Activated CD8-positive, alpha-beta memory T cell treated with anti-CD3 and anti-CD28 coated beads, Interleukin-2, amount 50 U/mL, for 24 hours (primary cell): ENCODE results near the gene ARHGAP28.

Experiments
- DNase-seq: peaks from one replicate; pipeline ENCODE4 v3.0.0-alpha.2; 2020; ENCODE audit errors: extremely low read depth

The ARHGAP28 gene

DNA sequence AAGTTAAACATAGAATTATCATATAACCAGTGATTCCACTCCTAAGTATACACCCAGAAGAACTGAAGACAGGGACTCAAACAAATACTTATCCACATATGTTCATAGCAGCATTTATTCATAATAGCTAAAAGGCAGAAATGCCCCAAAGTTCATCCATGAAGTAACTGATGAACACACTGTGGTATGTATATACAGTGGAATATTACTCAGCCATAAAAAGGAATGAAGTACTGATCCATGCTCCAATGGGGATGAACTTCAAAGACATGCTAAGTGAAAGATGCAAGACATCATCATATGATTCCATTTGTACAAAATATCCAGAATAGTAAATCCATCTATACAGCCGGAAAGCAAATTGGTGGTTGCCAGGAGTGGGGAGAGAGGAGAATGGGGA lies 230.6 kb downstream of the ARHGAP28 start:
- no peak for DNase-seq

DNA sequence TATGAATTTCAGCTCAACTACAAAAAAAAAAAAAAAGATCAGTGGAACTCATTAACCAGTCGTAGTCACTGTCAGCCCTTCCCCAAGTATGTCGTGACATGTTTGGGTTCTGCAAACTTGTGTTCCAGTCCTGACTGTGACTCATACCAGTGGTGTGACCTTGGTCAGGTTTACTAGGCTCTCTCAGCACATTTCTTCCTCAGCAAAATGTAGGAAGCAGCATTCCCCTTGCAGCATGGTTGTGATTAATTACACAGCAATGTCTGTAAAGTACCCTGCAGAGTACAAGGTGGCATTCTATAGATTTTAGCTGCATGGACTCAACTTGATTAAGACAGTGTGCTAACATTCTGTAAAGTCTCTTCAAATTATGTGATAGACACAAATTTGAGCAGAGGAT lies 231.1 kb downstream of the ARHGAP28 start:
- DNase-seq: no peak

DNA sequence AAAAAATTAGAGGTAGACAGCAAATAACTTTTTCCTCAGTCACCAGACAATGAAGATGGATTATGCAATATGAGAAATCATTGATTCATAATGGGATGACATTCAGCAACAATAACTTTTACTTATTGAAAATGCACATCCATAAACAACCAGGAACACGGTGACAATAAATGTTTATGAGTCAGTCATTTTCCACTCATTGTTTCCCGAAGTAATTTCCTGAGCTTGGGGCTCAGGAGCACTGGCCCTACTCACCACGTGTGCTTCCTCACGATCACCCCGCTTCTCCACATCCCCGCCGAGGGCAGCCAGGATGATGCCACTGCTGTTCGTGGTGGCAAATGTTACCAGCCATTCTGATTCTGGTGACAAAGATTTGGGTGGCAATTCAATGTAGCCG lies 231.8 kb downstream of the ARHGAP28 start:
- DNase-seq: no peak

GRCh38 chr18:6962571-6963451 lies 233.3 kb downstream of the ARHGAP28 start:
- no peak for DNase-seq

- DNase-seq: no peak
These were observed 234.1 kb downstream of the ARHGAP28 start for GRCh38 chr18:6963452-6964097.
